ENCODE results near the gene NEDD8. TPM values are rescaled to one million over a fixed set of nuclear protein-coding genes. Genes with fewer than 3 reads are reported as not detected.

The NEDD8 gene
- total and polyA plus RNA-seq, 2 donors (not counting 3 experiments of a cell fraction or from before 2014, with no cell fraction given), result 243 to 316 TPM

DNA sequence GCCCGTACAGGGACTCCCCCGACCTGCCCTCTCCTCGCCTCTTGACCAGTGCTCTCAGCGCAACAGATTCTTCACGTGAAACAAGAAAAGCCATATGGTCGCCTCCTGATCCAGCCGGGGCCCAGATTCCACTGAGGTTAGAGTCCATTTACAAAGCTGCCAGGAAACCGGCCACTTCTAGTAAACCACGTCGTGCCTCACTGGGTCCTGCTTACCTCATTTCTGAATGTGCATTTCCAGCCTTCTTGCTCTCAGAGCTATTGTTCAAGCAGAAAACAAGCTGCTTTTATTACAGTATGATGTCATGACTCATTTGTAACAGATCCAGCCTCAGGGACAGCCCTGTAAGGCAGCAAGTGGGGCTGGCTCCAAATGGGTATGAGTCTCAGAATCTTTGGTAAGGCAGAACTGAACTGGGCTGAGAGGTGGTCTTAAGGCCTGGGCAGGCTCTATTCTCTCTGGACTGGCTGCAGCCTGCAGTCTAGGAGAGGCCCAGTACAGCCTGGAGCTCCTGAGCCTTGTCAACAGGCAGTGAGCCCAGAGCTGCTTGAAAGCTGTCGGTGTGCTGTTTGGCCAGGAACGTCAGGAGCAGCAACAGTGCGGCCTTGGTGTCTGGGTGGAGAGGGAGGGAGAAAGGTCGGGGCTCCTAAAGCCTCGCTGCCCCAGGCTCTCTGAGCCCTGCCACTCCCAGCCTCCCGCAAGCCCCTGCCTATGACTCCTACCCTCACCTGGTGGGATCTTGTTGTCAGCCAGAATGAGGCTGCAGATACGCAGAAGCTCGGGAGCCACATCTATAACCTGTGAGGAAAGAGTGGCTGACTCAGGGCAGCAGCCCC is 52.0 kb downstream of the NEDD8 start:
- dilution Hi-C loops (cut with MboI; ENCODE audit: extremely low pct_ligation_motif_present, low sequenced_read_pairs) (no loop called here), intact Hi-C loops (cut with micrococcal nuclease) (no loop called here)
- H3K36me3 ChIP-seq (ENCODE audit: control insufficient read depth in 2 of 2, extremely low read depth in 1 of 2, insufficient read depth in 2 of 2, low read length in 2 of 2), result peaks cover 0 to 34% of the 10 kb centered on the region in 2 experiments
- no peaks in the 10 kb centered on the region for H3K27me3 ChIP-seq (ENCODE audit: control insufficient read depth in 2 of 2, insufficient read depth in 2 of 2, low read length in 2 of 2)
- H3K27ac ChIP-seq (ENCODE audit: insufficient read depth, low read depth, low read length), result peak overlapping the region; percentile 30
- no peaks in the 10 kb centered on the region for H3K4me1 ChIP-seq (ENCODE audit: control insufficient read depth, extremely low read depth, insufficient read depth, low read length)
- TF ChIP-seq POLR2AphosphoS5 (IDR thresholded peaks at IDR 0.05; ENCODE audit: insufficient read depth, low read depth, low read length) (no peak), JUN (IDR thresholded peaks at IDR 0.05; ENCODE audit: borderline replicate concordance, insufficient read depth, insufficient read length, low read depth) (peak; percentile 28)
- ChIA-PET POLR2A (interaction anchor here (0.9 kb wide), 1 partner anchor 15 kb away, joined by 3 read pairs; the partner anchor contains the start of gene TM9SF1), CTCF (interaction anchor here (0.8 to 2.4 kb wide), 4 partner anchors 8 to 122 kb away, joined by 3 to 9 read pairs (median 4); partner anchors contain the start of genes IPO4, IRF9 and PSME1)
- H3K4me2 ChIP-seq (ENCODE audit: insufficient read depth, low read length), result no peak overlapping the region
- H3K79me2 ChIP-seq (ENCODE audit: control insufficient read depth, insufficient read depth, low read length), result no peaks in the 10 kb centered on the region
- BruUV-seq (replicated peaks), result no TSS peak
- H3K9ac ChIP-seq (replicated peaks; ENCODE audit: extremely low read depth, insufficient read depth, low read length), result no peak overlapping the region
- H2AFZ ChIP-seq (ENCODE audit: low read depth, low read length), result no peak overlapping the region
- H3K9me3 ChIP-seq (replicated peaks; ENCODE audit: control insufficient read depth, insufficient read depth, low read length), result no peaks in the 10 kb centered on the region
- peak; percentile 84 for FAIRE-seq
- no peaks in the 10 kb centered on the region for H4K20me1 ChIP-seq (replicated peaks; ENCODE audit: control insufficient read depth, extremely low read depth, insufficient read depth, low read length)
- H3K9me1 ChIP-seq (replicated peaks; ENCODE audit: control insufficient read depth, extremely low read depth, insufficient read depth, low read length), result no peaks in the 10 kb centered on the region
- H3K4me3 ChIP-seq (replicated peaks in 1 of 3; ENCODE audit: insufficient read depth in 1 of 3, low read depth in 1 of 3, low read length in 3 of 3), result no peak overlapping the region
- DNase-seq (ENCODE audit: low read depth, low spot score), result peak; percentile 50

DNA sequence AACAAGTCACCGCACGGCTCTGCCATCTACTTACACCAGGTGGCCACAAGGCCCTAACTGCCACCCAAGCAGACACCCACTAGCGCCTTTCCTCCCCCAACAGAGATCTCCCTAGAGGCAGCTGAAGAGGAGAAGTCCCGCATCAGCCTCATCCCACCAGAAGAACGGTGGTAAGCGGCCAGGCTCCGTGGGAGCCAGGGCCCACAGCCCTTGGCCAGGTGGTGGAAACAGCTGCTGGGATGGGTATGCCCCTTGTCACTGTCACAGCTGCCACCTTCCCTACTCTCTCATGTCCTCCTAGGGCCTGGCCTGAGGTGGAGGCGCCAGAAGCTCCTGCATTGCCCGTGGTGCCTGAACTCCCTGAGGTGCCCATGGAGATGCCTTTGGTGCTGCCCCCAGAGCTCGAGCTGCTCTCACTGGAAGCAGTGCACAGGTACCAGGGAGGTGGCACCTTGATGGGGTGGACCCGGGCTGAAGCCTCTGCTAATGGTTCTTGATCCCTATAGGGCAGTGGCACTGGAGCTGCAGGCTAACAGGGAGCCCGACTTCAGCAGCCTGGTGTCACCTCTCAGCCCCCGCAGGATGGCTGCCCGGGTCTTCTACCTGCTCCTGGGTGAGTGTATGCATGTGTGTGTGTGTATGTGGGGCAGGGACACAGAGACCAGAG is 52.7 kb downstream of the NEDD8 start:
- POLR2A ChIA-PET, result no interaction called here
- no TSS peak for BruUV-seq (replicated peaks)
- Histone ChIP-seq H2AFZ (ENCODE audit: low read depth, low read length) (no peak overlapping the region), H3K79me2 (ENCODE audit: control insufficient read depth, insufficient read depth, low read length) (no peaks in the 10 kb centered on the region), H3K4me2 (ENCODE audit: insufficient read depth, low read length) (no peak overlapping the region), H3K4me3 (replicated peaks in 1 of 3; ENCODE audit: insufficient read depth in 1 of 3, low read depth in 1 of 3, low read length in 3 of 3) (no peak overlapping the region), H3K36me3 (ENCODE audit: control insufficient read depth in 2 of 2, extremely low read depth in 1 of 2, insufficient read depth in 2 of 2, low read length in 2 of 2) (peaks cover 0 to 29% of the 10 kb centered on the region in 2 experiments), H3K9me3 (replicated peaks; ENCODE audit: control insufficient read depth, insufficient read depth, low read length) (no peaks in the 10 kb centered on the region), H3K9me1 (replicated peaks; ENCODE audit: control insufficient read depth, extremely low read depth, insufficient read depth, low read length) (no peaks in the 10 kb centered on the region), H3K27ac (ENCODE audit: insufficient read depth, low read depth, low read length) (peak overlapping the region; percentile 30), H4K20me1 (replicated peaks; ENCODE audit: control insufficient read depth, extremely low read depth, insufficient read depth, low read length) (no peaks in the 10 kb centered on the region), H3K27me3 (ENCODE audit: control insufficient read depth in 2 of 2, insufficient read depth in 2 of 2, low read length in 2 of 2) (no peaks in the 10 kb centered on the region), H3K4me1 (ENCODE audit: control insufficient read depth, extremely low read depth, insufficient read depth, low read length) (no peaks in the 10 kb centered on the region), H3K9ac (replicated peaks; ENCODE audit: extremely low read depth, insufficient read depth, low read length) (no peak overlapping the region)
- dilution Hi-C loops (cut with MboI; ENCODE audit: extremely low pct_ligation_motif_present, low sequenced_read_pairs), result no loop called here
- no peak for TF ChIP-seq EZH2 (IDR thresholded peaks at IDR 0.05; ENCODE audit: borderline replicate concordance, low read depth, low read length, severe bottlenecking)
- TF ChIP-seq POLR2AphosphoS5 (IDR thresholded peaks at IDR 0.05; ENCODE audit: insufficient read depth, low read depth, low read length), result no peak
- TF ChIP-seq GATA2 (IDR thresholded peaks at IDR 0.05; ENCODE audit: insufficient read depth, insufficient read length, low read depth, low read length), result no peak
- TF ChIP-seq FOS (IDR thresholded peaks at IDR 0.05; ENCODE audit: borderline replicate concordance, insufficient read depth, low read length), result no peak
- TF ChIP-seq, protein P1, sequence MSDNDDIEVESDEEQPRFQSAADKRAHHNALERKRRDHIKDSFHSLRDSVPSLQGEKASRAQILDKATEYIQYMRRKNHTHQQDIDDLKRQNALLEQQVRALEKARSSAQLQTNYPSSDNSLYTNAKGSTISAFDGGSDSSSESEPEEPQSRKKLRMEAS (IDR thresholded peaks at IDR 0.05; ENCODE audit: insufficient read depth, insufficient read length), result no peak
- no peak for TF ChIP-seq POLR2A (IDR thresholded peaks at IDR 0.05; ENCODE audit: low read depth, low read length)
- TF ChIP-seq MYC (IDR thresholded peaks at IDR 0.05; ENCODE audit: low read depth, low read length), result no peak
- TF ChIP-seq, protein P2, sequence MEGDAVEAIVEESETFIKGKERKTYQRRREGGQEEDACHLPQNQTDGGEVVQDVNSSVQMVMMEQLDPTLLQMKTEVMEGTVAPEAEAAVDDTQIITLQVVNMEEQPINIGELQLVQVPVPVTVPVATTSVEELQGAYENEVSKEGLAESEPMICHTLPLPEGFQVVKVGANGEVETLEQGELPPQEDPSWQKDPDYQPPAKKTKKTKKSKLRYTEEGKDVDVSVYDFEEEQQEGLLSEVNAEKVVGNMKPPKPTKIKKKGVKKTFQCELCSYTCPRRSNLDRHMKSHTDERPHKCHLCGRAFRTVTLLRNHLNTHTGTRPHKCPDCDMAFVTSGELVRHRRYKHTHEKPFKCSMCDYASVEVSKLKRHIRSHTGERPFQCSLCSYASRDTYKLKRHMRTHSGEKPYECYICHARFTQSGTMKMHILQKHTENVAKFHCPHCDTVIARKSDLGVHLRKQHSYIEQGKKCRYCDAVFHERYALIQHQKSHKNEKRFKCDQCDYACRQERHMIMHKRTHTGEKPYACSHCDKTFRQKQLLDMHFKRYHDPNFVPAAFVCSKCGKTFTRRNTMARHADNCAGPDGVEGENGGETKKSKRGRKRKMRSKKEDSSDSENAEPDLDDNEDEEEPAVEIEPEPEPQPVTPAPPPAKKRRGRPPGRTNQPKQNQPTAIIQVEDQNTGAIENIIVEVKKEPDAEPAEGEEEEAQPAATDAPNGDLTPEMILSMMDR (IDR thresholded peaks at IDR 0.05; ENCODE audit: extremely low read depth in 1 of 2, insufficient read depth in 1 of 2, low read depth in 1 of 2, low read length in 2 of 2), result no peak
- no peak for TF ChIP-seq JUN (IDR thresholded peaks at IDR 0.05; ENCODE audit: borderline replicate concordance, insufficient read depth, insufficient read length, low read depth)
- CTCF ChIA-PET, result interaction anchor here (0.8 to 2.4 kb wide), 3 partner anchors 9 to 44 kb away, joined by 3 to 9 read pairs (median 5); partner anchors contain the start of genes IPO4, IRF9 and PSME1
- intact Hi-C loops (cut with micrococcal nuclease), result no loop called here
- FAIRE-seq (no peak), DNase-seq (ENCODE audit: low read depth, low spot score) (no peak)

Data from endothelial cell of umbilical vein (primary cell).